GM23338 (cell line): ENCODE data around the gene BBX. TPM values are rescaled to one million over a fixed set of nuclear protein-coding genes. Genes with fewer than 3 reads are reported as not detected.

Source experiments
- ATAC-seq: fragments of 200-7000 bp; cut with Tn5 transposase; 3 replicates; pipeline ENCODE4 v1.9.1; 2020
- DNase-seq: peaks from one replicate; pipeline ENCODE4 v3.0.0-alpha.2; 2015; ENCODE audit warnings: low spot score
- H2AFZ ChIP-seq: fragments of 200-600 bp; sonication (generic); 2 replicates; pipeline ENCODE4 v1.8.0; 2016; ENCODE audit warnings: antibody characterized with exemption, mild to moderate bottlenecking, moderate library complexity
- H3F3A ChIP-seq: fragments of 200-600 bp; sonication (generic); replicated peaks from 2 replicates; pipeline ENCODE4 v1.8.0; 2017; ENCODE audit warnings: antibody characterized with exemption, mixed run types, low read depth
- H3K27ac ChIP-seq: fragments of 200-600 bp; sonication (generic); 2 replicates; pipeline ENCODE4 v1.6.1; 2016; ENCODE audit warnings: low read depth
- H3K27me3 ChIP-seq: fragments of 200-600 bp; sonication (generic); 2 replicates; pipeline ENCODE4 v1.8.0; 2016; ENCODE audit warnings: mild to moderate bottlenecking, mixed run types, moderate library complexity; ENCODE audit not compliant: insufficient read depth
- H3K36me3 ChIP-seq: fragments of 200-600 bp; sonication (generic); 2 replicates; pipeline ENCODE4 v1.8.0; 2016; ENCODE audit warnings: mild to moderate bottlenecking; ENCODE audit not compliant: insufficient read depth
- H3K4me1 ChIP-seq: fragments of 200-600 bp; sonication (generic); 2 replicates; pipeline ENCODE4 v1.8.0; 2016; ENCODE audit warnings: mild to moderate bottlenecking, moderate library complexity; ENCODE audit not compliant: insufficient read depth
- H3K4me2 ChIP-seq: fragments of 200-600 bp; sonication (generic); 2 replicates; pipeline ENCODE4 v1.7.1; 2017; ENCODE audit warnings: mixed run types
- H3K4me3 ChIP-seq: fragments of 200-600 bp; sonication (generic); 2 replicates; pipeline ENCODE4 v1.6.1; 2016; ENCODE audit warnings: mixed run types
- H3K79me2 ChIP-seq: fragments of 200-600 bp; sonication (generic); replicated peaks from 2 replicates; pipeline ENCODE4 v1.8.0; 2017; ENCODE audit warnings: mild to moderate bottlenecking; ENCODE audit not compliant: insufficient read depth
- H3K9me2 ChIP-seq: fragments of 200-600 bp; sonication (generic); 2 replicates; pipeline ENCODE4 v1.8.0; 2017; ENCODE audit not compliant: insufficient read depth
- H4K20me1 ChIP-seq: fragments of 200-600 bp; sonication (generic); replicated peaks from 2 replicates; pipeline ENCODE4 v1.8.0; 2017; ENCODE audit warnings: mild to moderate bottlenecking; ENCODE audit not compliant: insufficient read depth
- H3K27ac Mint-ChIP-seq: 2 replicates; pipeline ENCODE4 v1.8.0; 2020; ENCODE audit warnings: inconsistent platforms, mild to moderate bottlenecking, moderate library complexity, mixed read lengths
- H3K27me3 Mint-ChIP-seq: 3 replicates; pipeline ENCODE4 v1.8.0; 2022; ENCODE audit warnings: low read depth, mild to moderate bottlenecking, moderate library complexity, mixed read lengths, inconsistent platforms; ENCODE audit not compliant: insufficient read depth, poor library complexity
- H3K36me3 Mint-ChIP-seq: 3 replicates; pipeline ENCODE4 v1.8.0; 2021; ENCODE audit warnings: low read depth, mild to moderate bottlenecking, inconsistent platforms, moderate library complexity, mixed read lengths
- H3K4me1 Mint-ChIP-seq: 3 replicates; pipeline ENCODE4 v1.8.0; 2020; ENCODE audit warnings: mild to moderate bottlenecking, inconsistent platforms, mixed read lengths
- H3K4me3 Mint-ChIP-seq: 3 replicates; pipeline ENCODE4 v1.8.0; 2021; ENCODE audit warnings: moderate library complexity, mild to moderate bottlenecking, inconsistent platforms, mixed read lengths
- H3K9me3 Mint-ChIP-seq: 3 replicates; pipeline ENCODE4 v1.8.0; 2020; ENCODE audit warnings: moderate library complexity, mild to moderate bottlenecking, inconsistent platforms, mixed read lengths
- CREB1 ChIP-seq: fragments of 250-450 bp; sonication (Bioruptor Pico); IDR thresholded peaks from 2 replicates; pipeline ENCODE4 v1.5.0; 2020; ENCODE audit warnings: low read depth, mild to moderate bottlenecking, moderate library complexity
- EZH2 ChIP-seq: fragments of 200-600 bp; sonication (generic); IDR thresholded peaks from one replicate; pipeline ENCODE4 v1.8.0; 2017; ENCODE audit warnings: antibody characterized with exemption, mild to moderate bottlenecking, low read depth; ENCODE audit not compliant: unreplicated experiment
- EZH2phosphoT487 ChIP-seq: fragments of 200-600 bp; sonication (generic); IDR thresholded peaks from one replicate; pipeline ENCODE4 v1.8.1; 2018; ENCODE audit warnings: antibody characterized with exemption; ENCODE audit not compliant: unreplicated experiment
- JUNB ChIP-seq: IDR thresholded peaks from one replicate; pipeline ENCODE4 v1.6.1; 2016; ENCODE audit warnings: antibody characterized with exemption; ENCODE audit not compliant: unreplicated experiment
- NANOG ChIP-seq: IDR thresholded peaks from 2 replicates; pipeline ENCODE4 v1.6.1; 2016; ENCODE audit warnings: antibody characterized with exemption, borderline replicate concordance
- POLR2AphosphoS5 ChIP-seq: IDR thresholded peaks from 2 replicates; pipeline ENCODE4 v1.6.1; 2016; ENCODE audit warnings: antibody characterized with exemption, low read depth
- STAT1 ChIP-seq: IDR thresholded peaks from one replicate; pipeline ENCODE4 v1.6.1; 2016; ENCODE audit warnings: antibody characterized with exemption; ENCODE audit not compliant: unreplicated experiment
- ZNF114 ChIP-seq: fragments of 250-450 bp; sonication (Bioruptor Pico); IDR thresholded peaks from 2 replicates; pipeline ENCODE4 v1.5.0; 2020; ENCODE audit warnings: mild to moderate bottlenecking, moderate library complexity
- ZNF331 ChIP-seq: fragments of 250-450 bp; sonication (Bioruptor Pico); IDR thresholded peaks from 2 replicates; pipeline ENCODE4 v1.5.0; 2020; ENCODE audit warnings: low read depth, mild to moderate bottlenecking, moderate library complexity
- polyA plus RNA-seq: library from polyadenylated mRNA; unstranded; fragments of >200 nt; fragmentation: Nextera tagmentation; extraction: Ambion mirVana; gene quantifications from 2 replicates; pipeline ENCODE4 v1.2.1, GENCODE V29; 2016
- total RNA-seq: library from RNA; depleted of rRNA; stranded (reverse); fragments of >200 nt; shearing (Covaris generic); gene quantifications from 2 replicates; pipeline ENCODE4 v1.2.3, GENCODE V29; 2014
- TF ChIP-seq, protein P1 (sequence below): IDR thresholded peaks from 2 replicates; pipeline ENCODE4 v1.6.1; 2016; ENCODE audit warnings: antibody characterized with exemption
- TF ChIP-seq, protein P2 (sequence below): IDR thresholded peaks from one replicate; pipeline ENCODE4 v1.6.1; 2018; ENCODE audit warnings: antibody characterized with exemption; ENCODE audit not compliant: unreplicated experiment
- TF ChIP-seq, protein P3 (sequence below), 2 experiments: fragments of 200-600 bp in 1 of 2; sonication (generic) in 1 of 2; conservative IDR thresholded peaks; 2 replicates each; pipeline versions ENCODE4 v1.5.1 to v1.6.1; 2016 to 2017; ENCODE audit warnings: antibody characterized with exemption in 2 of 2, low read depth in 2 of 2, mild to moderate bottlenecking in 2 of 2, moderate library complexity in 1 of 2

Gene BBX
- total and polyA plus RNA-seq, 2 experiments from 2014 or later = 35.2 to 44.1 TPM

DNA sequence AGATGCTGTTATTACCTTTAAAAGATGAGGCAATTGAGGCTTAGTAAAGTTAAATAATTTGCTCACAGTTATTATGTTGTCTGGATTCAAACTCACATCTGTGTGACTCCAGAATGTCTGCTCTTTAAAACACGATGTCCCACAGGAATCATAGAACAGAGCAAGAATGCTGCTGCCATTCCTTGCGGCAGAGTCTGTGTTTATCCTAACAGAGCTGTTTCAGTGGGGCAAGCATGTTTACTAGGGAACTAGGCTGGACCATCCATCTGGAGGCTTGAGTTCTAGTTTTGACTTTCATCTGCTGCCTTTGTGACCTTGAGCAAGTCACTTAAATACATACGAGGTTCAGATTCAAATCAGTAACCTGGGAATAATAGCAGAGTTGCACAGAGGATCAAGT is 72.1 kb downstream of the BBX start:
- Histone ChIP-seq H2AFZ (no peak overlapping the region), H3K27ac (no peak overlapping the region), H3K36me3 (no peaks in the 10 kb centered on the region), H3K9me2 (no peaks in the 10 kb centered on the region), H3K79me2 (peaks cover 11% of the 10 kb centered on the region), H4K20me1 (no peaks in the 10 kb centered on the region), H3K4me1 (peaks cover 50% of the 10 kb centered on the region), H3K4me2 (no peak overlapping the region), H3K27me3 (no peaks in the 10 kb centered on the region), H3F3A (no peaks in the 10 kb centered on the region), H3K4me3 (no peak overlapping the region)
- TF ChIP-seq EZH2phosphoT487 (no peak), POLR2AphosphoS5 (no peak), ZNF331 (CRISPR knock-in tag) (no peak), ZNF114 (no peak), NANOG (no peak), JUNB (no peak), STAT1 (no peak), EZH2 (no peak)
- TF ChIP-seq, protein P1, sequence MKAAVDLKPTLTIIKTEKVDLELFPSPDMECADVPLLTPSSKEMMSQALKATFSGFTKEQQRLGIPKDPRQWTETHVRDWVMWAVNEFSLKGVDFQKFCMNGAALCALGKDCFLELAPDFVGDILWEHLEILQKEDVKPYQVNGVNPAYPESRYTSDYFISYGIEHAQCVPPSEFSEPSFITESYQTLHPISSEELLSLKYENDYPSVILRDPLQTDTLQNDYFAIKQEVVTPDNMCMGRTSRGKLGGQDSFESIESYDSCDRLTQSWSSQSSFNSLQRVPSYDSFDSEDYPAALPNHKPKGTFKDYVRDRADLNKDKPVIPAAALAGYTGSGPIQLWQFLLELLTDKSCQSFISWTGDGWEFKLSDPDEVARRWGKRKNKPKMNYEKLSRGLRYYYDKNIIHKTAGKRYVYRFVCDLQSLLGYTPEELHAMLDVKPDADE = no peak
- TF ChIP-seq, protein P2, sequence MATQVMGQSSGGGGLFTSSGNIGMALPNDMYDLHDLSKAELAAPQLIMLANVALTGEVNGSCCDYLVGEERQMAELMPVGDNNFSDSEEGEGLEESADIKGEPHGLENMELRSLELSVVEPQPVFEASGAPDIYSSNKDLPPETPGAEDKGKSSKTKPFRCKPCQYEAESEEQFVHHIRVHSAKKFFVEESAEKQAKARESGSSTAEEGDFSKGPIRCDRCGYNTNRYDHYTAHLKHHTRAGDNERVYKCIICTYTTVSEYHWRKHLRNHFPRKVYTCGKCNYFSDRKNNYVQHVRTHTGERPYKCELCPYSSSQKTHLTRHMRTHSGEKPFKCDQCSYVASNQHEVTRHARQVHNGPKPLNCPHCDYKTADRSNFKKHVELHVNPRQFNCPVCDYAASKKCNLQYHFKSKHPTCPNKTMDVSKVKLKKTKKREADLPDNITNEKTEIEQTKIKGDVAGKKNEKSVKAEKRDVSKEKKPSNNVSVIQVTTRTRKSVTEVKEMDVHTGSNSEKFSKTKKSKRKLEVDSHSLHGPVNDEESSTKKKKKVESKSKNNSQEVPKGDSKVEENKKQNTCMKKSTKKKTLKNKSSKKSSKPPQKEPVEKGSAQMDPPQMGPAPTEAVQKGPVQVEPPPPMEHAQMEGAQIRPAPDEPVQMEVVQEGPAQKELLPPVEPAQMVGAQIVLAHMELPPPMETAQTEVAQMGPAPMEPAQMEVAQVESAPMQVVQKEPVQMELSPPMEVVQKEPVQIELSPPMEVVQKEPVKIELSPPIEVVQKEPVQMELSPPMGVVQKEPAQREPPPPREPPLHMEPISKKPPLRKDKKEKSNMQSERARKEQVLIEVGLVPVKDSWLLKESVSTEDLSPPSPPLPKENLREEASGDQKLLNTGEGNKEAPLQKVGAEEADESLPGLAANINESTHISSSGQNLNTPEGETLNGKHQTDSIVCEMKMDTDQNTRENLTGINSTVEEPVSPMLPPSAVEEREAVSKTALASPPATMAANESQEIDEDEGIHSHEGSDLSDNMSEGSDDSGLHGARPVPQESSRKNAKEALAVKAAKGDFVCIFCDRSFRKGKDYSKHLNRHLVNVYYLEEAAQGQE = no peak
- DNase-seq = no peak
- H3K27me3 Mint-ChIP-seq = no peaks in the 10 kb centered on the region
- no peak overlapping the region for H3K27ac Mint-ChIP-seq
- ATAC-seq = no peak
- H3K9me3 Mint-ChIP-seq = no peaks in the 10 kb centered on the region
- peaks cover 49% of the 10 kb centered on the region for H3K4me1 Mint-ChIP-seq
- no peaks in the 10 kb centered on the region for H3K36me3 Mint-ChIP-seq
- no peak overlapping the region for H3K4me3 Mint-ChIP-seq

DNA sequence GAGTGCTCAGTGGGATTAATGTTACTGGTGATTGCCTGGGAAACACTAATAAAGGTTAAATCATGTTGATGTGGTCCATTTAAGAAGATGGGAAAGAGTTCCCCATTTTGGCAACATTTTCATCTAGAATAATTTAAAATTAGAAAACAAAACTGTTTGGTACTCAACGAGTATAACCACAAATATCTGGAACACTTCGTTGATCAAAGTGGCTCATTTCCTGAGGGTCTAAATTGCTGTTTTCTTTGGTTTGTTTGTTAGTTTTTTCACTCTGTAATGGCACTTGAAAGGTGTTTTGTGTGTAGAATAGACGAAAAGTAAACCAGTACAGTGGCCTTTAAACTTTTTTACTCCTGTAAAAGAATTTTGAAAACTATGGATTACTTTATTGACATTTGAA is 73.9 kb downstream of the BBX start:
- H3K4me3 ChIP-seq = no peak overlapping the region
- no peaks in the 10 kb centered on the region for H4K20me1 ChIP-seq
- no peaks in the 10 kb centered on the region for H3K9me2 ChIP-seq
- peaks cover 60% of the 10 kb centered on the region for H3K4me1 Mint-ChIP-seq
- H2AFZ ChIP-seq = no peak overlapping the region
- DNase-seq (no peak), ATAC-seq (no peak)
- no peaks in the 10 kb centered on the region for H3K36me3 ChIP-seq
- H3K27ac ChIP-seq = no peak overlapping the region
- H3K27me3 Mint-ChIP-seq = no peaks in the 10 kb centered on the region
- H3K79me2 ChIP-seq = peaks cover 28% of the 10 kb centered on the region
- no peaks in the 10 kb centered on the region for H3K27me3 ChIP-seq
- H3K4me3 Mint-ChIP-seq = no peak overlapping the region
- peaks cover 7% of the 10 kb centered on the region for H3K36me3 Mint-ChIP-seq
- H3F3A ChIP-seq = no peaks in the 10 kb centered on the region
- TF ChIP-seq, protein P3, sequence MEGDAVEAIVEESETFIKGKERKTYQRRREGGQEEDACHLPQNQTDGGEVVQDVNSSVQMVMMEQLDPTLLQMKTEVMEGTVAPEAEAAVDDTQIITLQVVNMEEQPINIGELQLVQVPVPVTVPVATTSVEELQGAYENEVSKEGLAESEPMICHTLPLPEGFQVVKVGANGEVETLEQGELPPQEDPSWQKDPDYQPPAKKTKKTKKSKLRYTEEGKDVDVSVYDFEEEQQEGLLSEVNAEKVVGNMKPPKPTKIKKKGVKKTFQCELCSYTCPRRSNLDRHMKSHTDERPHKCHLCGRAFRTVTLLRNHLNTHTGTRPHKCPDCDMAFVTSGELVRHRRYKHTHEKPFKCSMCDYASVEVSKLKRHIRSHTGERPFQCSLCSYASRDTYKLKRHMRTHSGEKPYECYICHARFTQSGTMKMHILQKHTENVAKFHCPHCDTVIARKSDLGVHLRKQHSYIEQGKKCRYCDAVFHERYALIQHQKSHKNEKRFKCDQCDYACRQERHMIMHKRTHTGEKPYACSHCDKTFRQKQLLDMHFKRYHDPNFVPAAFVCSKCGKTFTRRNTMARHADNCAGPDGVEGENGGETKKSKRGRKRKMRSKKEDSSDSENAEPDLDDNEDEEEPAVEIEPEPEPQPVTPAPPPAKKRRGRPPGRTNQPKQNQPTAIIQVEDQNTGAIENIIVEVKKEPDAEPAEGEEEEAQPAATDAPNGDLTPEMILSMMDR (conservative IDR thresholded peaks at IDR 0.05; ENCODE audit: low read depth in 2 of 2) = no peak
- TF ChIP-seq NANOG = no peak
- TF ChIP-seq, protein P2 = no peak
- no peak for TF ChIP-seq EZH2phosphoT487
- no peak for TF ChIP-seq JUNB
- TF ChIP-seq CREB1 = no peak
- 0 out of 3 replicates have a peak, but pooled peaks cover 3% of the 10 kb centered on the region for H3K9me3 Mint-ChIP-seq
- H3K27ac Mint-ChIP-seq = no peak overlapping the region; the same call in 1 of the 2 replicates
- no peak overlapping the region for H3K4me2 ChIP-seq
- peaks cover 58% of the 10 kb centered on the region for H3K4me1 ChIP-seq
